ENCODE measurements around the gene ARHGAP26.

The ARHGAP26 gene

GRCh38 chr5:142753116-142753631 is 17.0 kb upstream of the ARHGAP26 start:
- H3K4me3 ChIP-seq (ENCODE audit: low read depth, low read length): no peak overlapping the region
- no peak for TF ChIP-seq CTCF (IDR thresholded peaks at IDR 0.05; ENCODE audit: low read depth, low read length, missing control alignments)
- DNase-seq (ENCODE audit: low read depth): no peak

DNA sequence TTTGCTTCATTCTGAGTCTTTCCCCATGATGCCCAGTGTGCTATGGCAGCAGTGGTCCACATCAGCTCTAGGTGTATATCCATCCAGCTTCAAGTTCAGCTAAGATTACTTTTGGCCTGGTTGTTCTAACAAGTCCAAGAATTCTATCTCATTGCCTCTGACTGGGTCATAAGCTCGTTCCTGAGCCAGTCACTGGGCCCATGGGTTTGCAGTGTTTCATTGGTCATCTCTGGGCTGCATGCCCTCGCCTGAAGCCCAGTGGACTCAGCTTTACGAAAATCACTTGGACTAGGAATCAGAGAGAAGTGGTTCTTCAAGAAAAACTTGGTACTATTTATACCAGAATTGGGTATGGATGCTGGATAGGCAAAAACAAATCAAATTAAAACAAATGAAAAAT is 16.1 kb upstream of the ARHGAP26 start:
- H3K4me3 ChIP-seq (ENCODE audit: low read depth, low read length): no peak overlapping the region
- no peak for TF ChIP-seq CTCF (IDR thresholded peaks at IDR 0.05; ENCODE audit: low read depth, low read length, missing control alignments)
- no peak for DNase-seq (ENCODE audit: low read depth)

DNA sequence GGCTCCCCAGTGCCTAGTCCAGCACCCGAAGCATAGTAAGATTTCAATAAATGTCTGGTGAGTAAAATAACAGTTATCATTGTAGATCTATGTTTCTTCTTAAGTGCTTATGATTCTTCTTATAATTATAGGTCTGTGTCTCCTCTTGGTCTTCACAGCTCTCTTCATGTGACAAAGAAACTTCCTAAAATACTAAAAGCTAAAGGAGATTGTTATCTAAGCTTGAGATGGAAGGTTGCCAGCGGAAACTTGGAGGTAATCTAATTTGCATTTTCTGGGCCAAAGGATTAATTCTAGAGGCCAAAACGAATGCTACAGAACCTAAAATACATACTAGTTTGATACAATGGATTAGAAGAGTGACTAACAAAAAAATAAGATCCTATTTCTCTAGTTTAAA is 13.6 kb upstream of the ARHGAP26 start:
- no peak for TF ChIP-seq CTCF (IDR thresholded peaks at IDR 0.05; ENCODE audit: low read depth, low read length, missing control alignments)

DNA sequence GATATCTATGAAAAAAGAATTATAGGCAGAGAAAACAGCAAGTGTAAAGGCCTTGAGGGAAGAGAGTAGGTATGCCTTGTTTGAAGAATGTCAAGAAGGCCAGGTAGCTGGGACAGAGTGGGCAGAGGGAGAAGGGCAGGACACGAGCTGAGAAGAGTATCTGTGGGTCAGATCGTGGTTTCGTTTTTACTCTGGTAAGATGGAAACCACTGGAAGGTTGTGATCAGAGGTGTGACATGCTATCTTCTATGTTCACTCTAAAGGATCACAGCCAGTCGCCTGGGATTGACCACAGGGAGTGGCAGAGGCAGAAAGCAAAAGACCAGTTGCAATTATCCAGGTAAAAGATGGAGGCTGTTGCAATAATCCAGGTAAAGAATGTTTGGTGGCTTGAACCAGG is 12.6 kb upstream of the ARHGAP26 start:
- DNase-seq (ENCODE audit: low read depth): no peak
- H3K4me3 ChIP-seq (ENCODE audit: low read depth, low read length): no peak overlapping the region
- TF ChIP-seq CTCF (IDR thresholded peaks at IDR 0.05; ENCODE audit: low read depth, low read length, missing control alignments): no peak

More for the DNA sequence above, 13.6 kb upstream of the ARHGAP26 start:
- no peak overlapping the region for H3K4me3 ChIP-seq (ENCODE audit: low read depth, low read length)
- DNase-seq (ENCODE audit: low read depth): no peak

DNA sequence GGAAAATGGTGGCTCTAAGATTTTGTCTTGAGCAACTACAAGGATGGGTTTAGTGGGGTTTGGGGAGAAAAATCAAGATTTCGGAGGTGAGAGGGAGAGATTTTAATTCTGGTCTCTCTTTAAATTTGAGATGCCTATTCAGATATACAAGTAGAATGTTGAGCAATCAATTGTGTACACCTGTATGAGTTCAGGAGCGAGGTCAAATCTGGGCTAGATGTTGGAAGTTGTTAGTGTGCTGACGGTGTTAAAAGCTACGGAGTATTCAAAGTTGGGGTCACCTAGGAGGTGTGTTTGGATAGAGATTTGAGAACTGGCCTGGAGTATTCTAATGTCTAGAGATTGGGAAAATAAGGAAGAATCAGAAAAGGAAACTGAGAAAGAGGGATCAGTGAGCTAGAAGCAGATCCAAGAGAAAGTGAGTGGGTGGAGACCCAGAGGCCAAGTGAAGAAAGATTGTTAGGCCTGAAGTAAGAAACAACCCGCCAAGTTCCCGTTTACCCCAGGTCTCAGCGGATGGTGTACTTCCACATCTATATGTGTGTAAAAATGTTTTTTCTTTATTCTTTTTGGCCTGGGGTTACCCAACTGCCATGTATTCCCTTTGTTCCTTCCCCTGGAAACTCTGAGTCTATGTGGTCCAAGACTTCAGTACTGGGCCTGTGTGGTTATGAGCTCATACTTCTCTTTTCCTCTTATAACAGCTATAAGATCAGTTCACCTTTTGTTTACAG is 11.9 kb upstream of the ARHGAP26 start:
- no peak for DNase-seq (ENCODE audit: low read depth)
- no peak for TF ChIP-seq CTCF (IDR thresholded peaks at IDR 0.05; ENCODE audit: low read depth, low read length, missing control alignments)
- H3K4me3 ChIP-seq (ENCODE audit: low read depth, low read length): no peak overlapping the region

DNA sequence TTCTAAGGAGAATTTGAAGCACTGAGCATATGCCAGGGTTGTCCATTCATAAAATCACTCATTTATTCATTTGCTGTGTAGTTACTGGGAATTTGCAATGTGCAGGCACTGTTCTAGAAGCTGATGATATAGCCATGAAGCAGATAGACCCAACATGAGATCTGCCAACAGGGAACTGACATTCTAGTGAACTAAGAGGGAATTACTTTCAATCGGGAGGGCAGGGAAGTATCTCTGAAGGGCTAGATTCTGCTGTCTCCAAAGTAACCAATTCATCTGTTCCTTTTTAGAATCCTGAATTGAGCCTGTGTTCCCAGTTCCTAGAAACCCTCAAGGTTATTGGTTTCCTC is 11.4 kb upstream of the ARHGAP26 start:
- no peak for DNase-seq (ENCODE audit: low read depth)
- no peak for TF ChIP-seq CTCF (IDR thresholded peaks at IDR 0.05; ENCODE audit: low read depth, low read length, missing control alignments)
- no peak overlapping the region for H3K4me3 ChIP-seq (ENCODE audit: low read depth, low read length)

- H3K4me3 ChIP-seq (ENCODE audit: low read depth, low read length): no peak overlapping the region
- TF ChIP-seq CTCF (IDR thresholded peaks at IDR 0.05; ENCODE audit: low read depth, low read length, missing control alignments): no peak
- DNase-seq (ENCODE audit: low read depth): no peak
Measured at GRCh38 chr5:142763701-142764100, 6.5 kb upstream of the ARHGAP26 start.
